Trophoblast cell (in vitro differentiated cells and primary cell): ENCODE measurements around the gene SKA3.
A peak's percentile ranks its signal among the peaks of the same experiment; 100 is the strongest.

Source experiments
- DNase-seq, 2 donors: peaks; one replicate each; pipeline ENCODE4 v3.0.0-alpha.2; 2016
- H2AFZ ChIP-seq: 2 replicates; pipeline ENCODE4 v1.6.1; 2013; ENCODE audit warnings: low read length, moderate library complexity, mild to moderate bottlenecking; ENCODE audit not compliant: insufficient read depth, poor library complexity
- H2AK5ac ChIP-seq: 2 replicates; pipeline ENCODE4 v1.6.1; 2013; ENCODE audit warnings: mild to moderate bottlenecking, low read length
- H2BK120ac ChIP-seq: 2 replicates; pipeline ENCODE4 v1.6.1; 2013; ENCODE audit warnings: low read length, mild to moderate bottlenecking, moderate library complexity; ENCODE audit not compliant: insufficient read depth, poor library complexity
- H2BK12ac ChIP-seq: 2 replicates; pipeline ENCODE4 v1.6.1; 2013; ENCODE audit warnings: mild to moderate bottlenecking, low read length, moderate library complexity
- H2BK5ac ChIP-seq: 2 replicates; pipeline ENCODE4 v1.6.1; 2013; ENCODE audit warnings: low read length, low read depth, moderate library complexity, mild to moderate bottlenecking; ENCODE audit not compliant: poor library complexity
- H3K14ac ChIP-seq: 2 replicates; pipeline ENCODE4 v1.6.1; 2013; ENCODE audit warnings: mild to moderate bottlenecking, low read length
- H3K18ac ChIP-seq: 2 replicates; pipeline ENCODE4 v1.6.1; 2013; ENCODE audit warnings: mild to moderate bottlenecking, low read length
- H3K23ac ChIP-seq: 2 replicates; pipeline ENCODE4 v1.6.1; 2013; ENCODE audit warnings: low read length
- H3K27ac ChIP-seq: 2 replicates; pipeline ENCODE4 v1.5.1; 2013; ENCODE audit warnings: low read depth, mild to moderate bottlenecking, inconsistent platforms, low read length, moderate library complexity
- H3K27me3 ChIP-seq: 2 replicates; pipeline ENCODE4 v1.6.1; 2013; ENCODE audit warnings: inconsistent platforms, mild to moderate bottlenecking, low read length, moderate library complexity; ENCODE audit not compliant: insufficient read depth
- H3K36me3 ChIP-seq, 2 experiments: 1 replicate in 1 of 2; 2 replicates in 1 of 2; pipeline ENCODE4 v1.6.1; 2013; ENCODE audit warnings: low read length in 2 of 2, mild to moderate bottlenecking in 2 of 2, moderate library complexity in 1 of 2; ENCODE audit not compliant: insufficient read depth in 2 of 2, control insufficient read depth in 1 of 2
- H3K4ac ChIP-seq: 2 replicates; pipeline ENCODE4 v1.6.1; 2013; ENCODE audit warnings: low read depth, mild to moderate bottlenecking, low read length, moderate library complexity
- H3K4me1 ChIP-seq, 2 experiments: 1 replicate in 1 of 2; 2 replicates in 1 of 2; pipeline ENCODE4 v1.6.1; 2013; ENCODE audit warnings: low read length in 2 of 2, mild to moderate bottlenecking in 2 of 2, moderate library complexity in 1 of 2; ENCODE audit not compliant: insufficient read depth in 2 of 2, control insufficient read depth in 1 of 2
- H3K4me2 ChIP-seq: 2 replicates; pipeline ENCODE4 v1.6.1; 2013; ENCODE audit warnings: inconsistent platforms, mild to moderate bottlenecking, low read length, moderate library complexity
- H3K4me3 ChIP-seq: 2 replicates; pipeline ENCODE4 v1.5.1; 2013; ENCODE audit warnings: mild to moderate bottlenecking, low read depth, low read length, inconsistent platforms
- H3K79me1 ChIP-seq: one replicate; pipeline ENCODE4 v1.6.1; 2013; ENCODE audit warnings: low read length
- H3K79me2 ChIP-seq: 2 replicates; pipeline ENCODE4 v1.6.1; 2013; ENCODE audit warnings: low read length, mild to moderate bottlenecking; ENCODE audit not compliant: control insufficient read depth, insufficient read depth, poor library complexity
- H3K9ac ChIP-seq: 2 replicates; pipeline ENCODE4 v1.6.1; 2013; ENCODE audit warnings: mild to moderate bottlenecking, low read length
- H3K9me3 ChIP-seq: 2 replicates; pipeline ENCODE4 v1.6.1; 2013; ENCODE audit warnings: low read depth, mild to moderate bottlenecking, control low read depth, inconsistent platforms, low read length; ENCODE audit not compliant: insufficient read depth
- H4K12ac ChIP-seq: 2 replicates; pipeline ENCODE4 v1.6.1; 2013; ENCODE audit warnings: low read depth, mild to moderate bottlenecking, low read length, moderate library complexity
- H4K8ac ChIP-seq: 2 replicates; pipeline ENCODE4 v1.6.1; 2013; ENCODE audit warnings: low read depth, mild to moderate bottlenecking, low read length, moderate library complexity
- H4K91ac ChIP-seq: one replicate; pipeline ENCODE4 v1.6.1; 2013; ENCODE audit warnings: low read depth, mild to moderate bottlenecking, low read length, moderate library complexity
- WGBS: extraction: QIAGEN DNeasy Blood & Tissue Kit; methylation state at CpG from one replicate; pipeline ENCODE4 v1.1.7; 2013; ENCODE audit warnings: missing lambda C conversion rate; ENCODE audit not compliant: insufficient read length, insufficient coverage; ENCODE audit errors: extremely low coverage; 5-methylcytosine and 5-hydroxymethylcytosine counted together

Gene SKA3

DNA sequence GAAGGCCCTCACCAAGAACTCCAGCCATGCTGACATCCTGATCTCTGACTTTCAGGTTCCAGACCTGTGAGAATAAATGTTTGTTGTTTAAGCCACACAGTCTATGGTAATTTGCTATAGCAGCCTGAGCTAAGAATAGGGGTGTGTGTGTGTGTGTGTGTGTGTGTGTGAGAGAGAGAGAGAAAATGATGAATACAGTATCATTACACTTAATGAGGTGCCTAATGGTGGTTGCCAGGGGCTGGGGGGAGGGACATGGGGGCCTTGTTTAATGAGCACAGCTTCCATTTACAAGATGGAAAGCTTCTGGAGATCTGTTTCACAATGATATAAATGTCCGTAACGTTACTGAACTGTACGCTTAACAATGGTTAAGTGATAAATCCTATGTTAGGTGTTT is 61.1 kb downstream of the SKA3 start:
- H2BK12ac ChIP-seq, result no peak overlapping the region
- H3K4me3 ChIP-seq, result no peak overlapping the region
- H4K12ac ChIP-seq, result no peak overlapping the region
- no peak overlapping the region for H3K23ac ChIP-seq
- DNase-seq, result no peak
- no peak overlapping the region for H4K8ac ChIP-seq
- no peak overlapping the region for H3K27ac ChIP-seq
- H2BK5ac ChIP-seq, result no peak overlapping the region
- H3K18ac ChIP-seq, result no peak overlapping the region
- no peaks in the 10 kb centered on the region for H3K79me1 ChIP-seq
- H3K9me3 ChIP-seq, result no peaks in the 10 kb centered on the region
- no peak overlapping the region for H3K14ac ChIP-seq
- no peak overlapping the region for H3K9ac ChIP-seq
- no peaks in the 10 kb centered on the region for H3K4me1 ChIP-seq
- H2AFZ ChIP-seq, result no peak overlapping the region
- no peak overlapping the region for H4K91ac ChIP-seq
- H2AK5ac ChIP-seq, result no peak overlapping the region
- no peaks in the 10 kb centered on the region for H3K79me2 ChIP-seq
- H2BK120ac ChIP-seq, result no peak overlapping the region
- no peaks in the 10 kb centered on the region for H3K27me3 ChIP-seq
- WGBS, result no CpG with 5 or more reads among the region's 3 CpGs
- no peak overlapping the region for H3K4me2 ChIP-seq
- no peak overlapping the region for H3K4ac ChIP-seq
- H3K36me3 ChIP-seq, result no peaks in the 10 kb centered on the region

DNA sequence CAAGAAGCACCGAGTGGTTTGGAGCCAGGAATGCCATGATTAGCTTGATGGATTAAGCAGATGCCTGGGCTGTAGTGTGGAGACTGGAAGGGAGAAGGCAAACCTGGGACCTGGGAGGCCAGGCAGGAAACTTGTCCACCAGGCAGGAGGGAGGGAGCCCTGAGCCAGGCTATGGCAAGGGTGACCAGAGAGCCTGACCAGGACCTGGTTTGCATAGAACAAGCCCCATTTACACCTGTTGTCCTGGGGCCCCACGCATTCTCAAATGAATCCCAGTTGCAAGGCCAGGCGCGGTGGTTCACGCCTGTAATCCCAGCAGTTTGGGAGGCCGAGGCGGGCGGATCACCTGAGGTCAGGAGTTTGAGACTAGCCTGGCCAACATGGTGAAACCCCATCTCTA is 64.8 kb downstream of the SKA3 start:
- DNase-seq, result no peak
- Histone ChIP-seq H3K9ac (no peak overlapping the region), H3K27me3 (no peaks in the 10 kb centered on the region), H3K18ac (no peak overlapping the region), H3K4me1 (no peaks in the 10 kb centered on the region), H3K9me3 (no peaks in the 10 kb centered on the region), H3K79me2 (no peaks in the 10 kb centered on the region), H3K4ac (no peak overlapping the region), H3K23ac (no peak overlapping the region), H4K91ac (no peak overlapping the region), H2AFZ (no peak overlapping the region), H2AK5ac (no peak overlapping the region), H4K8ac (no peak overlapping the region), H3K27ac (no peak overlapping the region), H2BK12ac (no peak overlapping the region), H2BK120ac (no peak overlapping the region), H3K79me1 (no peaks in the 10 kb centered on the region), H3K4me3 (no peak overlapping the region), H3K4me2 (no peak overlapping the region), H4K12ac (no peak overlapping the region), H3K14ac (no peak overlapping the region), H3K36me3 (no peaks in the 10 kb centered on the region), H2BK5ac (no peak overlapping the region)
- no CpG with 5 or more reads among the region's 8 CpGs for WGBS

DNA sequence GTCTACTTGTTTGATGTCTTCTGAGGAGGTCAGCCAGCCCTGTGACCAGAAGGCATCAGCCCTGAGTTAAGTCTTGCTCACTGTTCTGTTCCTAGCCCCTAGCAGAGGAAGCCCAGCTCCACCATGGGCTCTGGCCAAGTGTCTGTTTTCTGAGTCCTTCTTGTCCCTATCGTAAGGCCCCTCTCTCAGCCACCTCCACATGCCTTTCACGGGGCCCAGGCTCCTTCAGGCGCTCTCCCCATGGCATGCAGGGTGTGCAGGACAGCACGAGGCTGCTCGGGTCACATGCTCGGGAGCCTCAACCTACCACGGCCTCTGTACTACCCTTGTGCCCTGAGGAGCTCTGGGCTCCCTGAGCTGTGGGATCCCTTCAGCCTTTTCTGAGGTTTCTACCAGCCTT is 67.2 kb downstream of the SKA3 start:
- H2AK5ac ChIP-seq, result no peak overlapping the region
- DNase-seq, result no peak
- no peak overlapping the region for H2BK120ac ChIP-seq
- H3K9ac ChIP-seq, result no peak overlapping the region
- no peak overlapping the region for H3K14ac ChIP-seq
- no CpG with 5 or more reads among the region's 7 CpGs for WGBS
- no peaks in the 10 kb centered on the region for H3K9me3 ChIP-seq
- no peak overlapping the region for H3K18ac ChIP-seq
- H3K36me3 ChIP-seq, result no peaks in the 10 kb centered on the region
- H3K4me1 ChIP-seq, result no peaks in the 10 kb centered on the region
- no peaks in the 10 kb centered on the region for H3K27me3 ChIP-seq
- no peaks in the 10 kb centered on the region for H3K79me2 ChIP-seq
- peak overlapping the region; percentile 17 for H2AFZ ChIP-seq
- no peak overlapping the region for H3K27ac ChIP-seq
- H3K4me3 ChIP-seq, result no peak overlapping the region
- no peak overlapping the region for H3K23ac ChIP-seq
- no peak overlapping the region for H4K8ac ChIP-seq
- no peak overlapping the region for H4K12ac ChIP-seq
- no peak overlapping the region for H4K91ac ChIP-seq
- no peak overlapping the region for H3K4ac ChIP-seq
- no peaks in the 10 kb centered on the region for H3K79me1 ChIP-seq
- H2BK12ac ChIP-seq, result no peak overlapping the region
- no peak overlapping the region for H3K4me2 ChIP-seq
- H2BK5ac ChIP-seq, result no peak overlapping the region

DNA sequence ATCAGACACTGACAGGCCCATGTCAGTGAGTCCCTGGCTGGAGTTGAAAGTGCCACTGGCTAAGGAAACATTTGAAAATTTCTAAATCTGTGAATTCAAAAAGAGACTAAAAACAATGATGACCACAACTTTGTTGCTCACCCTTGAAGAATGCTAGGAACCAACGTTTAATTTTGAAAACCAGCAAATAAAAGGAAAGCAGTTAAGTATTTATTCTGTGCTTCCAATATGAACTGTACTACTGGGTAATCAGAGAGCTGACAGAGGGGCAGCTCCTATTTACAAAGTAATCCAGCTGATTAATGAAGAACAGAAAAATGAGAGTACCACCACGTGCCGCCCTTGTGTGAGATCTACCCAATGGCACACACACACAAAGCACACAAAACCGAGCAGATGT is 70.3 kb downstream of the SKA3 start:
- no peak for DNase-seq
- Histone ChIP-seq H3K4me2 (no peak overlapping the region), H2AK5ac (no peak overlapping the region), H3K4me1 (no peaks in the 10 kb centered on the region), H3K79me1 (no peaks in the 10 kb centered on the region), H3K9me3 (peaks cover 6% of the 10 kb centered on the region), H2BK12ac (no peak overlapping the region), H3K4me3 (no peak overlapping the region), H4K91ac (no peak overlapping the region), H3K9ac (no peak overlapping the region), H3K18ac (no peak overlapping the region), H2BK120ac (no peak overlapping the region), H3K27me3 (no peaks in the 10 kb centered on the region), H3K4ac (no peak overlapping the region), H2AFZ (no peak overlapping the region), H4K12ac (no peak overlapping the region), H3K23ac (no peak overlapping the region), H3K14ac (no peak overlapping the region), H2BK5ac (no peak overlapping the region), H4K8ac (no peak overlapping the region), H3K27ac (no peak overlapping the region), H3K36me3 (no peaks in the 10 kb centered on the region), H3K79me2 (no peaks in the 10 kb centered on the region)
- no CpG with 5 or more reads among the region's 4 CpGs for WGBS
